UCSD-AML1 (cell line): ENCODE results near the gene ACVR2A.

Experiments
- DNase-seq: peaks from one replicate; lab custom pipeline; 2025; ENCODE audit not compliant: unreplicated experiment; lab: John Stamatoyannopoulos, UW

ACVR2A gene

DNA sequence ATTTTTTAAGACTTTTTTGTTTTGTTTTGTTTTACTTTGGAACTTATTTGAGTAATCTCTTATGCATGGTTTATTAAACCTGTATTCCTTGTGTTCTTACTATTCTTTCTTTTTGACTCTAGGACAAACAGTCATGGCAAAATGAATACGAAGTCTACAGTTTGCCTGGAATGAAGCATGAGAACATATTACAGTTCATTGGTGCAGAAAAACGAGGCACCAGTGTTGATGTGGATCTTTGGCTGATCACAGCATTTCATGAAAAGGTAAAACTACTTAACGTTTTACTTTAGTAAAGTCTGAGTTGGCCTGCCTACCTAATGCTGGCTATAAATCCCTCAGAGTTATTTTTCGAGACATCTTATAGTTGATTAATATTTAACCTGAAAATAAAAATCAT, 72.3 kb downstream of the ACVR2A start:
- DNase-seq = no peak

DNA sequence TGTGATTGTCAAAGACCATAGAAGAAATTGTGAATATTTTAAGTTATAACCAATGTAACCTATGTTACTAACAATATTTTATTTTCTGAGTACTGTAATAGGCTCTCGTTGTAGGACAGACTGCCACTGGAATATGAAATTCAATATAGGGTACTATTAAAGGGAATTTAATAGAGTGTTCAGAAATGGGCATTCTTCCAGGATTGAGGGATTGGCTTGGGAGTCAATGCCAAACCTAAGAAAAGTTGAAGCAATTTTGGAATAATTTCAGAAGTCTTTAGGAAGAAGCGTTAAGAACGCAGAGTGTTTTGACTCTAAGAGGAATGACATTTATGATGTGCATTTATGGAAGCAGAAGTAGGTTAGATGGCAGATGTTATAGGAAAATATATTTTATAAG, 79.0 kb downstream of the ACVR2A start:
- no peak for DNase-seq

DNA sequence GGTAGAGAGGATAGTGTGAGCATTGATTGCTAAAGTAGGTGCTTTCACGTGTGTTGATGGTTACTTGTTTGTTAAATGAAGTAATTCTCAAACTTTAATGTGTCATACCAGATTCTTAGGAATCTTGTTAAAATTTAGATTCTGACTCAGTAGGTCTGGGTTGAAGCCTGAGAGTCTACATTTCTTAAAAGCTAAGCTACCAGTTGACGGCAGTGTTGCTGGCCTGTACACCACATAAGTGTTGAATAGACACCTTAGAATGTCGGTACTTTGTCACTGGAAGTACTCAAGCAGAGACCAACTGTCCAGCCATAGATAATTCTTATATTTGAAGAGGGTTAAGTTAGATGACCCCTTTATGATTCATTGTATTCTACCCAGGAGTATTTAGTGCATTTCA, 79.8 kb downstream of the ACVR2A start:
- no peak for DNase-seq

DNA sequence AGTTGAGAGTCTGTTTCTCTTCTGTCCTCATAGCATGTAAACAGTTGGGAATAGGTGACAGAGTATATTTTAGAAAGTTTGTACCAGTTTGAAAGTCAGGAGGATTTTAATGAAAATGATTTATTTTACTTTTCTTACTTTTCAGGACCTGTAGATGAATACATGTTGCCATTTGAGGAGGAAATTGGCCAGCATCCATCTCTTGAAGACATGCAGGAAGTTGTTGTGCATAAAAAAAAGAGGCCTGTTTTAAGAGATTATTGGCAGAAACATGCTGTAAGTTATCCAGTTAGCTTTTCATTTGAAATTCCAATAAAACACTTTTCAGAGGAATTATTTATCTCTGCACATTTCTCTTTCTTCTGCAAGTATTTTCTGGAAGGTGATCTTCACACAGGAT, 81.1 kb downstream of the ACVR2A start:
- no peak for DNase-seq

DNA sequence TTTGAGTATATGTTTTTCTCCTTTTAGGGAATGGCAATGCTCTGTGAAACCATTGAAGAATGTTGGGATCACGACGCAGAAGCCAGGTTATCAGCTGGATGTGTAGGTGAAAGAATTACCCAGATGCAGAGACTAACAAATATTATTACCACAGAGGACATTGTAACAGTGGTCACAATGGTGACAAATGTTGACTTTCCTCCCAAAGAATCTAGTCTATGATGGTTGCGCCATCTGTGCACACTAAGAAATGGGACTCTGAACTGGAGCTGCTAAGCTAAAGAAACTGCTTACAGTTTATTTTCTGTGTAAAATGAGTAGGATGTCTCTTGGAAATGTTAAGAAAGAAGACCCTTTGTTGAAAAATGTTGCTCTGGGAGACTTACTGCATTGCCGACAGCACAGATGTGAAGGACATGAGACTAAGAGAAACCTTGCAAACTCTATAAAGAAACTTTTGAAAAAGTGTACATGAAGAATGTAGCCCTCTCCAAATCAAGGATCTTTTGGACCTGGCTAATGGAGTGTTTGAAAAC, 82.3 kb downstream of the ACVR2A start:
- no peak for DNase-seq

DNA sequence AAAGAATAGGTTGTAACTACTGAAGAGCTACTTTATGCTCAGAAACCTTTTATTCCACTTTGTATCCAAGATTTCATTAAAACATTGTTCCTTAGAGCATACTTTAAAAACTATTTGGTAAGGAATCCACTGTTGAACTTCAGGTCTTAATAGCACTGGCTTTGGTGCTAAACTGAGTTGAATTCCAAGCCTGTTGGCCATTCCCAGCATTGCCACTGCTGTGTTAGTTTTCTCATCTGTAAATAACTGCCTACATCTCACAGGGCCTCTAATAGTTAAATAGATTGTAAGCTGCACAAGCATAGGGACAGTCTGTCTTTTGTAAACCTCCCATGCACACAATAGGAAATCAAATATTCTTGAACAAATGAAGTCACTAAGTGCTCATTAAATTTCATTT, 89.1 kb downstream of the ACVR2A start:
- DNase-seq = no peak

DNA sequence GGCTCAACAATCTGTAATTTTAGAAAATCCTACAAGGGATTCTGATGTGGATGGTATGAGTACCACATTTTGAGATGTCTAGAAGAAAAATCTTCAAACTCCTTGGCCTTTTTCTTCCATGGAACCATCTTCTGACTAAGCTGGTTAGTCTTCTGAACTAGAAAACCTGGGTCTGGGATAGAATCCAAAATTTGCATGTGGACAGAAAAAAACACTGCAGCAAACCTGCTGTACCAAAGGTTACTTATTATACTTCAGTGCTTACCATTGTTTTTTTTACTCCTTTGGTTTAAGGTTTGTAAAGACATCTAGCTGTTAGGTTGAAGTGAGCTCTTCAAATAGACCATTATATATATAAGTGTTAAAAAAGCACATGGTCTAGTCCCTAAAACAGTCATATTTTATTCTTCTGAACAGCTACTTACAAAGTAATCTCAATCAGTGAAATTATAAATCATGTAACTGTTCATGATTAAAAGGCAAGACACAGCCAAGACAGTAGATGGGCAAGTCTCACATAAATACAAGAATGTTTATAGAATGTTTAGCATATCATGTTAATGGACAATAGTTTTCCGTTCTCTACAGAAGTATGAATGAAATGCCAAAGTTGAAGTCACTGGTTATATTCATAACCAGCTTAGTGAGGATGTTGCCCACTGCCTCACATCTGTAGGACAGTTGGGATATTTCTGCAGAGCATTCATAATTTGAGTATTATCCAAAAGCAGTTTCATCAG, 90.2 kb downstream of the ACVR2A start:
- DNase-seq = no peak

DNA sequence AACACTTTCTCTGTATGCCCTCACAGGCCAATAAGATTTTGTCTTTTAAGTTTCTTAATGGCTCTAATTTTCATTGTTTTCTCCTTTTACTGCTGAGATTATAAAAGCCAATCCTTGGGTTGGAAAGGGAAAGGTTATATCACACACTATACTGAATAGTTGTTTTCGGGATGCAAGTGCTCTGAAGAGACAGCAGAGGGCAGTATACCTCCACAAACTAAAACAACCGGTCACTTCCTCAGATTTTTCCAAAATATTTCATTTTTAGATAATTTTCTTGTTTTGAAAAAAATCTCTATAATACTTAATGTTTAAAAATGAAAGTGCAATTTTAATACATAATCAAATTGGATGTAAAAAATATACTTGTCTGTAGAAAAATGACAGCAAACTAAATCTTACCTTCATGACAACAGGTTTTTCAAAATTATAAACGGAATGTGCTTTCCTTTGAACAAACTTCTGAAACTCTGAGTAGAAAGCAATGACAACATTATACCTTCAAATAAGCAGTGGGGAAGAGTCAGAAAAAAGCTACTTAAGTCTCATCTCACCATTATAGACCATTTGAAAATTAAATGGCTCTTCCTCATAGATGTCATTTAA, 93.0 kb downstream of the ACVR2A start:
- no peak for DNase-seq

DNA sequence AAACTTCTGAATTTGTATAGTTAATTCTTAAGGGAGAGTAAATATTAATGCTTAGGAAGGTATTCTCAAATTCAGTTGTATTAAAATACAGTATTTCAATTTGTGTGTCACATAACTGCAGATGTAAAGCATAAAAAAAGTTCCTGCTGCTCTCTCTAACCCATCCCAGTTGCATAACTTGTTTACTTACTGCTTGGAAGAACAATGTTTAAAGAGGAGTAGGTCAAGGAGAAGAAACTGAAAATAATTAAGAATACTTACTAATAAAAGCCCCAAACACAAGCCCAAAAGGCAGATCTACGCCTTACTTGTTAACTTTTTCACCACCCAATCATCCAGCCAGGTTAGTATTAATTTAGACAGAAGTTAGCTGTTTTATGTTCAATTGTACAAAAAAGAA, 94.5 kb downstream of the ACVR2A start:
- DNase-seq = no peak

DNA sequence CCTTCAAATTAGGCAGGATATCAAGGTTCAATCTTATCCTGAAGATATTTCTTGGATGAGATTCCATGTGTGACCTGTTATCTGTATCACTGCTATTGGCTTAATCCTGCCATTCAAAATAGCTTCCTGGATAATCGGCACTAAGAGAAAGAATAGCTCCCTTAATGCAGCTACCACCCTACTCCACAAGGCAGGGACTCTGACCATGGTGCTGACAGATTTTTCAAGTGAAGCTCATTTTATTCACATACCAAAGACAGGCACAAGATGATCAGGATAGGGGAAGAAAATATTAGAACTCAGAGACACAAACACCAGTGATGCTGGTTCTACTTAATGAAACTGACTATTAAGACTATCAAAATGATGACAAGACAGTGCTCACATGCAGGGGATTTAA, 100.8 kb downstream of the ACVR2A start:
- DNase-seq = no peak

DNA sequence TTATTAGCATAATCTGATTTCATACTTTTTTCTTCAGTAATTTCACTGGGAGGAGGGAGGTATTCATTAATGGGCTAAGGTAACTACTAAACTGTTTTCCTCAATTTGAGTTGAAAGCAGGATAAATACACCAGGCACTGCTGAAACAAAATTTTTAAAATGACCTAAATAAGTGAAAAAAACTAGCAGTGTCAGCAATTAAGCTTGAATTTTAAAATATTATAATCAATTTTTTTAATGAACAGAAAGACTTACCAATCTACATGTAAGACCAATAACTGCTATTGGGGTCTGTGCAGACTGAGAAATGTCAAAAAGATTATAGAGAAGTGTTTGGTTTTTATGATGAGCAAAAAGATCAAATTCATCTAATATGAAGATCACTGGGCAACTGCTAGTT, 107.3 kb downstream of the ACVR2A start:
- no peak for DNase-seq

DNA sequence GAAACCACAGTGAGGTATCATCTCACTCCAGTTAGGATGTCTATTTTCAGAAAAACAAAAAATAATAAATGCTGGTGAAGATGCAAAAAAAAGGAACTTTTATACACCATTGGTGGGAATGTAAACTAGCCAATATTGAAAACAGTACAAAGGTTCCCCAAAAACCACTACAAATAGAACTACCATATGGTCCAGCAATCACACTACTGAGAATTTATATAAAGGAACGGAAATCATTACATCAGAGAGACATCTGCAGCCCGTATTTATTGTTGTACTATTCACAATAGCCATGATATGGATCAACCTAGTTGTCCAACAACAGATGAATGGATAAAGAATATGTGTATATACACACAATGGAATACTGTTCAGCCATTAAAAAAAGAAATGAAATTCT, 123.7 kb downstream of the ACVR2A start:
- DNase-seq = no peak

DNA sequence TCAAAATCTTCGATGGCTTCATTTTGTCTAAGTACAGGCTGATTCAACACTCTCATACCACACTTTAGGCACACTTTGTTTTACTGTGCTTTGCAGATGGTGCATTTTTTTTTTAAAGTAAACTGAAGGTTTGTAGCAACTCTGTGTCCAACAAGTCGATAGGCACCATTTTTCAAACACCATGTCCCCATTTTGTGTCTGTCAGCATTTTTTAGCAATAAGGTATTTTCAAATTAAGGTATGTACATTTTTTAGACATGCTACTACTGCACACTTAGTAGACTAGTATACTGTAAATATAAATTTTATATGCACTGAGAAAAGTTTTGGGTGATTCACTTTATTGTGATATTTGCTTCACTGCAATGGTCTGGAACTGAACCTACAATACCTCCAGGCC, 131.3 kb downstream of the ACVR2A start:
- no peak for DNase-seq

DNA sequence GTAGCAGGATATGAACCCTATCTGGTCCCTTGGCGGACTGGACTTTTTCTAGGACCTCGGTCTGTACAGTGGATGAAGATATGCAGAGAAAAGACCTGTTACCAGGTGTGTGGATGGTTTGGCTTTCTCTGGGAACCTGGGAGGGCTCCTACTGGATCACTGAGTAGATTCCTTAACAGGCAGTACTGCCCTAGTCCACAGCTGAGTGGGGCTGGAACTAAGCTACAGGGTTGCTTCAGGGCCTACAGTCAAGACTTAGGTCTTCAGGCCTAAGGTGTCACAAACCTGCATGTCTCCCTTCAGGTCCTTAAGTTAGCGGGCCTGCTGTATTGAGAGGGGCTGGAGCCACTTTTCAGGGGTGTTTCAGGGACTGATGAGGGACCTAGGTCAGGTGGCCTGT, 132.8 kb downstream of the ACVR2A start:
- DNase-seq = no peak
